AG09319 (cell line): ENCODE results near the gene PLK5.

Experiments used
- DNase-seq: peaks from one replicate; pipeline ENCODE4 v3.0.0-alpha.2; 2010; ENCODE audit warnings: low read depth; ENCODE audit errors: extremely low read depth
- TF ChIP-seq, protein P1 (sequence below): IDR thresholded peaks from 2 replicates; pipeline ENCODE4 v1.5.1; 2011; ENCODE audit warnings: low read depth, mild to moderate bottlenecking, inconsistent platforms, low read length, moderate library complexity

PLK5 gene

DNA sequence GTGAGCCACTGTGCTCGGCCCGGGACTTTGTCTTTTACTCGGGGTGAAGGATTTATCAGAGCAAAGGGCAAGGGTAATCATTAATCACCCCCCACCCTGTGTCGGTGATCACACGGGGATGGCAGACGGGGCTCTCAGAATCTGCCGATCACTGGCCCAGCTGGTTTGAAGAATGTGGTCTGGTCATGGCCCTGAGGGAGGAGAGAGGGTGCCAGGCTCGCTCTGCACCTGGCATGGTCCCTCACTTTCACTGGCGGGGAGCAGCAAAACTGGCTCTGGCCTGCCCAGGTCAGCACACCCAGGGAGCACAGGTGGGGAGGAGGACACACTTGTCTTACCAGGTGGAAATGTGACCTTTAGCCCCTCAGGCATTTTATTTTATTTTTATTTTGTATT, 22.7 kb upstream of the PLK5 start:
- TF ChIP-seq, protein P1, sequence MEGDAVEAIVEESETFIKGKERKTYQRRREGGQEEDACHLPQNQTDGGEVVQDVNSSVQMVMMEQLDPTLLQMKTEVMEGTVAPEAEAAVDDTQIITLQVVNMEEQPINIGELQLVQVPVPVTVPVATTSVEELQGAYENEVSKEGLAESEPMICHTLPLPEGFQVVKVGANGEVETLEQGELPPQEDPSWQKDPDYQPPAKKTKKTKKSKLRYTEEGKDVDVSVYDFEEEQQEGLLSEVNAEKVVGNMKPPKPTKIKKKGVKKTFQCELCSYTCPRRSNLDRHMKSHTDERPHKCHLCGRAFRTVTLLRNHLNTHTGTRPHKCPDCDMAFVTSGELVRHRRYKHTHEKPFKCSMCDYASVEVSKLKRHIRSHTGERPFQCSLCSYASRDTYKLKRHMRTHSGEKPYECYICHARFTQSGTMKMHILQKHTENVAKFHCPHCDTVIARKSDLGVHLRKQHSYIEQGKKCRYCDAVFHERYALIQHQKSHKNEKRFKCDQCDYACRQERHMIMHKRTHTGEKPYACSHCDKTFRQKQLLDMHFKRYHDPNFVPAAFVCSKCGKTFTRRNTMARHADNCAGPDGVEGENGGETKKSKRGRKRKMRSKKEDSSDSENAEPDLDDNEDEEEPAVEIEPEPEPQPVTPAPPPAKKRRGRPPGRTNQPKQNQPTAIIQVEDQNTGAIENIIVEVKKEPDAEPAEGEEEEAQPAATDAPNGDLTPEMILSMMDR, result no peak

DNA sequence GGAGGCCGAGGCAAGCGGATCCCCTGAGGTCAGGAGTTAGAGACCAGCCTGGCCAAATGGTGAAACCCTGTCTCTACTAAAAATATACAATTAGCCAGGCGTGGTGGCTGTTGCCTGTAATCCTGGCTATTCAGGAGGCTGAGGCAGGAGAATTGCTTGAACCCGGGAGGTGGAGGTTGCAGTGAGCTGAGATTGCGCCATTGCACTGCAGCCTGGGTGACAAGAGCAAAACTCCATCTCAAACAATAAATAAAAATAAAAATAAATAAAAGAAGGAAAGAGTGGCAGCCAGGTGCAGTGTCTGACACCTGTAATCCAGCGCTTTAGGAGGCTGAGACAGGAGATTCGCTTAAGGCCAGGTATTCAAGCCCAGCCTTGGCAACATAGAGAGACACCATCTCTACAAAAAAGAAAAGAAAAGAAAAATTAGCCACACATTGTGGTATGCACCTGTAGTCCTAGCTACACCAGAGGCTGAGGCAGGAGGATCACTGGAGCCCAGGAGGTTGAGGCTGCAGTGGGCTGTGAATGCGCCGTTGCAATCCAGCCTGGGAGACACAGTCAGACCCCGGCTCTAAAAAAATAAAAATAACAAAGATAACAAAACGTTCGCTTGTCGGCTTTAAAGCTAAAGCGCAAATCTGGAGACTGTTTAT, 21.3 kb upstream of the PLK5 start:
- TF ChIP-seq, protein P1, result no peak
- no peak for DNase-seq

More for the DNA sequence above, 22.7 kb upstream of the PLK5 start:
- DNase-seq, result no peak

DNA sequence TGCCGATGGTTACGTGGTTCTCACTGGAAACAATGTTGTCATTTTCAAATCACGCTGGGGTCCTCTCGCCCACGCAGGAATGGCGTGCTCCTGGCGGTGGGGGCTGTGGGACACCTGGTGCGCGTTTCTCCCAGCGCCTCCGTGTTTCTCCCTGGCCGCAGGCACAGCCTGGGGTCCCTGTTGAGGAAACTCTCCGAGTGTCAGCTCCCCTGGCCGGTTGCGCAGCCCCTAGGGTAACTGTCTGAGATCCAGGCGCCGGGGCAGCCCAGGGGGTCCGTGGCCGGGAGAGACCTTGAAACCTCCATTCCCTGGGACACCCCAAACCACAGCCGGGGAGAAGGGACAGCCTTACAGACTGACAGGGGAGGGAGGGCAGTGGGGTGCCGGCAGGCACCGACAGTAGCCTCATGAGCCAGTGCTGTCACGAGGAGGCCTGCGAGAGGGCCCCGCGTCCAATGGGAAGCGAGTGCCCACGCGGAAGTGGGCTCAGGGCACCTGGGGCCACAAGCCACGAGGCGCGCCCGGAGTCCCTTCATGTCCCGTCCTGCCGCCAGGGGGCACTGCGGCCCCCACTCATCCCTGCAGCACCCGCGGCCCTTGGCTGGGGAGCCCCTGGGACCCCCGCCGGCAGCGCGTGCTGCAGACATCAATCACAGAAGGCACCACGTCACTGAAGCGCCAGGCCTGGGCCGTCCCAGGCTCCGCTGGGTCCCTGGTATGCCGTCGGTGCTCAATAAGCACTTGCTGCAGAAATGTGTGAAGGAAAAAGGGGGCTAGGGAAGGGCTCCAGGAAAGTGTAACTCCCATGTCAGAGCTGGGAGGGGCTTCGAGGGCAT, 20.6 kb upstream of the PLK5 start:
- no peak for DNase-seq
- TF ChIP-seq, protein P1, result peak; percentile 67

DNA sequence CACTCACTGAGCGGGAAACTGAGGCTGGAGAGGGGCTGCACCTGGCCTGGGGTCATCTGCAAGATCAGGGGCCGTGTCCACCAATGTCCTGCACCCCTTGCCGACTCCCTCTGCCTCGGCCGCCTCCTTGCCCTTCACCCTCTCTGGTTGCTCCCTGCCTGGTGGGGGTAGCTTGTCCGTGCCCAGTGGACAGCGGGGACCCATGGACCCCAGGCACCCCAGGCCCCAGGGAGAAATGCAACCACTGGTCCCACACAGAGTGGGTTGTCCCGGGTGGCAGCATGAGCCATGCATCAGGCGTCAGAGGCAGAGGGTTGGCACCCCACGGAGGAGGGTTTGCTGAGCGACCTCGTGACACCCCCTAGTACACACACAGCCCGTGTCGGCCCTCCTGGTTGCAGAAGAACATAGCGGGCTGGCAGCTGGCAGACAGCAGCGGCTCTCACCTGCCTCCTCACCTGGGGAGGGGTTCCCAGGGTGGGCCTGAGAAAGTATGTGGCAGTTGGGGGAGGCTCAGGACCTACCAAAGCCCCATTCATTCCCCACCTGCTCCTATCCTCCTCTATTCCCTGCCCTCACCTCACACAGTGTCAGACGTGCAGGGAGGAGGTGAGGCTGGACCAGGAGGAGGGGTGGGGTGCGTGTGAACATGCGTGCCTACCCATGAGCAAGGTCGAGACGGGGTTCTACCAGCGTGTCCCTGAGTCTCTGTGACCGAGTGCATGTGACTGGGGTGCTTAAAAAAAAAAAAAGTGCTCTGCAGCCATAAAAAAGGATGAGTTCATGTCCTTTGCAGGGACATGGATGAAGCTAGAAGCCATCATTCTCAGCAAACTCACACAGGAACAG, 19.7 kb upstream of the PLK5 start:
- no peak for DNase-seq
- TF ChIP-seq, protein P1, result no peak

DNA sequence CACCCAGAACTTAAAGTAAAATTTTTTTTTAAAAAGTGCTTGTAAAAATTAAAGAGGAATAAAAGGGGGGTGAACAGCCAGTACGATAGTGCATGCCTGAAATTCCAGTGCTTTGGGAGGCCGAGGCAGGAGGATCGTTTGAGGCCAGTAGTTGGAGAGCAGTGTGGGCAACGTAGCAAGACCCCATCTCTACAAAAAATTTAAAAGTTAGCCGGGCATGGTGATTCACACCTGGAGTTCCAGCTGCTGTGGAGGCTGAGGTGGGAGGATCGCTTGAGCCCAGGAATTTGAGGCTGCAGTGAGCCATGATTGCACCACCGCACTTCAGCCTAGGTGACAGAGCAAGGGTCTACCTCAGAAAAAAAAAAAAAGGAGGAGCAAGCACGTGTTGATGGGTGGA, 18.9 kb upstream of the PLK5 start:
- TF ChIP-seq, protein P1, result no peak
- DNase-seq, result no peak

DNA sequence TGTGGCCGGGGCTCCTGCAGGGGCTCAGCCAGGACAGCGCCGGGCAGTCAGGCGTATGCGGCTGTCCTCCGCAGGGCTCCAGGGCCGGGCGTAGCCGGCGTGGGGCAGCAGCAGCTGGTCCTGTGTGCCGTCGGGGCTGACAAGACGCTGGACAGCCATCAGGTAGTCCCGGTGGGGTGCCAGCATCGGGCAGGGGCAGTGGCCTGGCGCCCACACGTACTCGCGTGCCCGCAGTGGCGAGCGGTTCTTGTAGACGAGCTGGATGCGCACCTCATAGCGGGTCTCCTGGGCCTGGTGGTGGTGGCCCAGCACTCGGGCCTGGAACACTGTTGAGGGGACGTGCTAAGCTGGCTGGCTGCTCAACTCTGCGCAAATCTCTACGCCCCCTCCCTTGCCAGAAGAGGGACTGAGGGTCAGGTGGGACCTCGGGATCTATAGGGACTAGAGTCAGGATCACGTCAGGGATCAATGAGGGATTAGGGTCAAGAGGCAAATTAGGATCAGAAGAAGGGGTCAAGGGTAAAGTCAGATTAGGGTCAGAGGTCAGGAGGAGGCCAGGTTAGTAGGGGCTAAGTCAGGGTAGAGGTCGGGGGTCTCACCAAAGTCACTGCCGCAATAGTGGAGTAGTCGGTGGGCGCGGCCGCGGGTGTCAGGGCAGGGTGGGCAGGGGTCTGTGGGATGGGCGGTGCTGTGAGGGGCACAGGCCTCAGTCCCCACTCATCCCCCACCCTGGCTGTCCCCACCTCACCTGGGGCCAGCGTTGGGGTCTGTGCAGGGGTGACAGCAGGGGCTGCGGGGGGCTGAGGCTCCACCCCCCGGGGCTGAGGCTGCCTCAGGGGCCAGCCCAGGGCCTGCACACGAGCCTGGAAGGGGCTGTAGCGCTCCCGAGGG, 17.6 kb upstream of the PLK5 start:
- DNase-seq, result no peak
- TF ChIP-seq, protein P1, result no peak
